Ishikawa (cell line): Measurements from ENCODE around the gene KIRREL3.

Source experiments
- CEBPB ChIP-seq: IDR thresholded peaks from 2 replicates; pipeline ENCODE4 v1.6.1; 2012
- CREB1 ChIP-seq: IDR thresholded peaks from 2 replicates; pipeline ENCODE4 v1.6.1; 2012; ENCODE audit warnings: low read depth
- EGR1 ChIP-seq: IDR thresholded peaks from 2 replicates; pipeline ENCODE4 v1.6.1; 2012
- EP300 ChIP-seq: IDR thresholded peaks from 2 replicates; pipeline ENCODE4 v1.6.1; 2012; ENCODE audit warnings: borderline replicate concordance
- FOXM1 ChIP-seq: IDR thresholded peaks from 2 replicates; pipeline ENCODE4 v1.6.1; 2012; ENCODE audit warnings: low read depth, borderline replicate concordance
- MAX ChIP-seq: IDR thresholded peaks from 2 replicates; pipeline ENCODE4 v1.6.1; 2012
- NFIC ChIP-seq: IDR thresholded peaks from 2 replicates; pipeline ENCODE4 v1.6.1; 2012
- RAD21 ChIP-seq: IDR thresholded peaks from 2 replicates; pipeline ENCODE4 v1.6.1; 2012; ENCODE audit warnings: low read depth
- TAF1 ChIP-seq: IDR thresholded peaks from 2 replicates; pipeline ENCODE4 v1.6.1; 2012; ENCODE audit warnings: low read depth, mild to moderate bottlenecking
- TCF12 ChIP-seq: IDR thresholded peaks from 2 replicates; pipeline ENCODE4 v1.6.1; 2012; ENCODE audit warnings: low read depth
- TEAD4 ChIP-seq: IDR thresholded peaks from 2 replicates; pipeline ENCODE4 v1.6.1; 2012
- YY1 ChIP-seq: IDR thresholded peaks from 2 replicates; pipeline ENCODE4 v1.6.1; 2012; ENCODE audit warnings: low read depth
- ZBTB7A ChIP-seq: IDR thresholded peaks from 2 replicates; pipeline ENCODE4 v1.6.1; 2012; ENCODE audit warnings: low read depth
- TF ChIP-seq, protein P1 (sequence below): IDR thresholded peaks from 2 replicates; pipeline ENCODE4 v1.6.1; 2012
- TF ChIP-seq, protein P2 (sequence below): IDR thresholded peaks from 2 replicates; pipeline ENCODE4 v1.6.1; 2012; ENCODE audit warnings: low read depth, mild to moderate bottlenecking

KIRREL3 gene

DNA sequence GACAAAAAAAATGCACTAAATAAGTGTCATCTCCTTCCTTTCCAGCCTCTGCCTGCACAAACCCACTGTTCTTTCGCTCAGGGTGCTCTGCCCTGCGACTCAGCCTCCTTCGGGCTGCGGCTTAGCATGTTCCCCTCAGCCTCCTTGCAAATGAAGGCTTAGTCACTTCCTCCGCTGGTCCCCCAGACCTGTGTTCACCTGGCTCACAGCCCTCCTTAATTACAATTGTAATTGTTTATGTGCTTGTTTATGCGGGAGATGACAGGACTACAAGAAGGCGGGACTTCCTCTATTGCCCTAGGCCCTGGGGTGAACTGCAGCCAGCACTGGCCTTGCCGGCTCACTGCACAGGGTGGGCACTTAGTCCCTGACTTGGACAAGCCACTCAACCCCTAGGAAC is 303.6 kb downstream of the KIRREL3 start:
- no peak for TF ChIP-seq NFIC
- TF ChIP-seq EGR1, result no peak
- no peak for TF ChIP-seq TEAD4
- TF ChIP-seq, protein P1, sequence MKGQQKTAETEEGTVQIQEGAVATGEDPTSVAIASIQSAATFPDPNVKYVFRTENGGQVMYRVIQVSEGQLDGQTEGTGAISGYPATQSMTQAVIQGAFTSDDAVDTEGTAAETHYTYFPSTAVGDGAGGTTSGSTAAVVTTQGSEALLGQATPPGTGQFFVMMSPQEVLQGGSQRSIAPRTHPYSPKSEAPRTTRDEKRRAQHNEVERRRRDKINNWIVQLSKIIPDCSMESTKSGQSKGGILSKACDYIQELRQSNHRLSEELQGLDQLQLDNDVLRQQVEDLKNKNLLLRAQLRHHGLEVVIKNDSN, result no peak
- no peak for TF ChIP-seq MAX
- TF ChIP-seq TAF1, result no peak
- no peak for TF ChIP-seq EP300
- TF ChIP-seq ZBTB7A, result no peak

- TF ChIP-seq, protein P1, result 0 out of 2 replicates have a peak, but pooled peaks have one; percentile 27
- TF ChIP-seq TAF1, result no peak
These were observed 305.3 kb downstream of the KIRREL3 start for GRCh38 chr11:126695293-126695692.

DNA sequence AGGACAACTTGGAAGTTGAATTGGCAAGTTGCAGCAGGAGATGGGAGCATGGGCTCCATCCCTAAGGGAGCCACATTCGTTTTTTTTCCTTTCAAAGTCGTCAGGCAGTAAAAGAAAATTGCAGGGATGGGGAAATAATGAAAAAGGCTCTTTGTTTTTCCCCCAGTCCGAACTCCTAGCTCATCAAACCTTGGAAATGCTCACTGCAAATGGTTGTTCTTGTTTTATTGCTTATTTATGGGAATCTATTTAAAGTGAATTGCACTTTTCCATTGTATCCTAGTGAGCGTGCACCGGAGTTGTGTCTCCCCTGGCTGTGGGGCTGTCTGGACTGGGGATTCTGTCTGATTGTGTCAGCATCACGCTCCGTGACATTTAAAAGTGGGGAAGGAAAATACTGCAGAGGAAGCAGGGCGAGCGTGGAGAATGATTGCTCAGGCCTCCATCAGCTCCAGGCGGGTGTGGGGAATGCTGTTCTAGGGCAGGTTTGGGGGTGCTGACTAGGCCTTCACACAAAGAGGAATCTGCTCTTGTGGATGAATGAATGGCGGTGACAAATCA is 306.4 kb downstream of the KIRREL3 start:
- TF ChIP-seq ZBTB7A (no peak), YY1 (no peak)

GRCh38 chr11:126687477-126687876 is 313.1 kb downstream of the KIRREL3 start:
- TF ChIP-seq EGR1, result no peak
- TF ChIP-seq EP300, result no peak
- no peak for TF ChIP-seq TCF12
- TF ChIP-seq, protein P1, result no peak
- no peak for TF ChIP-seq RAD21

DNA sequence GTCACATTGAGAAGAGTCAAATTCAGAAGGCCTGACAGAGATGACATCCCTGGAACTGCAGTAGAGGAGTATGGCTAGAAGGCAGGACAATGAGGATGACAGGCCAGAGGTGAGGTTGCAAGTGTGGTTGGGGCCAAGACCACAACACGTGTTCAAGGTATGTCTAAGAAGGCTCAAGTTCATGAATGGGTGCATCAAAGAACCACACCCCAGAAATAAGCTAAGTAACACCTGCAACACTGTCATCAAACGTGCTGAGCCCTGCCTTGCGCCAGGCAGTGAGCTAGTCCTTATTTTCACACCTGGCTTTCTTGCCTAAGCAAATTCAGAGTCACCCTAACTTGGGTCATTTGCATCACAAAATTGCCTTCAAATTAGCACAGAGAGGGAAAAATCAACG is 313.6 kb downstream of the KIRREL3 start:
- TF ChIP-seq, protein P2, sequence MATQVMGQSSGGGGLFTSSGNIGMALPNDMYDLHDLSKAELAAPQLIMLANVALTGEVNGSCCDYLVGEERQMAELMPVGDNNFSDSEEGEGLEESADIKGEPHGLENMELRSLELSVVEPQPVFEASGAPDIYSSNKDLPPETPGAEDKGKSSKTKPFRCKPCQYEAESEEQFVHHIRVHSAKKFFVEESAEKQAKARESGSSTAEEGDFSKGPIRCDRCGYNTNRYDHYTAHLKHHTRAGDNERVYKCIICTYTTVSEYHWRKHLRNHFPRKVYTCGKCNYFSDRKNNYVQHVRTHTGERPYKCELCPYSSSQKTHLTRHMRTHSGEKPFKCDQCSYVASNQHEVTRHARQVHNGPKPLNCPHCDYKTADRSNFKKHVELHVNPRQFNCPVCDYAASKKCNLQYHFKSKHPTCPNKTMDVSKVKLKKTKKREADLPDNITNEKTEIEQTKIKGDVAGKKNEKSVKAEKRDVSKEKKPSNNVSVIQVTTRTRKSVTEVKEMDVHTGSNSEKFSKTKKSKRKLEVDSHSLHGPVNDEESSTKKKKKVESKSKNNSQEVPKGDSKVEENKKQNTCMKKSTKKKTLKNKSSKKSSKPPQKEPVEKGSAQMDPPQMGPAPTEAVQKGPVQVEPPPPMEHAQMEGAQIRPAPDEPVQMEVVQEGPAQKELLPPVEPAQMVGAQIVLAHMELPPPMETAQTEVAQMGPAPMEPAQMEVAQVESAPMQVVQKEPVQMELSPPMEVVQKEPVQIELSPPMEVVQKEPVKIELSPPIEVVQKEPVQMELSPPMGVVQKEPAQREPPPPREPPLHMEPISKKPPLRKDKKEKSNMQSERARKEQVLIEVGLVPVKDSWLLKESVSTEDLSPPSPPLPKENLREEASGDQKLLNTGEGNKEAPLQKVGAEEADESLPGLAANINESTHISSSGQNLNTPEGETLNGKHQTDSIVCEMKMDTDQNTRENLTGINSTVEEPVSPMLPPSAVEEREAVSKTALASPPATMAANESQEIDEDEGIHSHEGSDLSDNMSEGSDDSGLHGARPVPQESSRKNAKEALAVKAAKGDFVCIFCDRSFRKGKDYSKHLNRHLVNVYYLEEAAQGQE, result no peak
- no peak for TF ChIP-seq NFIC
- no peak for TF ChIP-seq EP300
- no peak for TF ChIP-seq FOXM1

DNA sequence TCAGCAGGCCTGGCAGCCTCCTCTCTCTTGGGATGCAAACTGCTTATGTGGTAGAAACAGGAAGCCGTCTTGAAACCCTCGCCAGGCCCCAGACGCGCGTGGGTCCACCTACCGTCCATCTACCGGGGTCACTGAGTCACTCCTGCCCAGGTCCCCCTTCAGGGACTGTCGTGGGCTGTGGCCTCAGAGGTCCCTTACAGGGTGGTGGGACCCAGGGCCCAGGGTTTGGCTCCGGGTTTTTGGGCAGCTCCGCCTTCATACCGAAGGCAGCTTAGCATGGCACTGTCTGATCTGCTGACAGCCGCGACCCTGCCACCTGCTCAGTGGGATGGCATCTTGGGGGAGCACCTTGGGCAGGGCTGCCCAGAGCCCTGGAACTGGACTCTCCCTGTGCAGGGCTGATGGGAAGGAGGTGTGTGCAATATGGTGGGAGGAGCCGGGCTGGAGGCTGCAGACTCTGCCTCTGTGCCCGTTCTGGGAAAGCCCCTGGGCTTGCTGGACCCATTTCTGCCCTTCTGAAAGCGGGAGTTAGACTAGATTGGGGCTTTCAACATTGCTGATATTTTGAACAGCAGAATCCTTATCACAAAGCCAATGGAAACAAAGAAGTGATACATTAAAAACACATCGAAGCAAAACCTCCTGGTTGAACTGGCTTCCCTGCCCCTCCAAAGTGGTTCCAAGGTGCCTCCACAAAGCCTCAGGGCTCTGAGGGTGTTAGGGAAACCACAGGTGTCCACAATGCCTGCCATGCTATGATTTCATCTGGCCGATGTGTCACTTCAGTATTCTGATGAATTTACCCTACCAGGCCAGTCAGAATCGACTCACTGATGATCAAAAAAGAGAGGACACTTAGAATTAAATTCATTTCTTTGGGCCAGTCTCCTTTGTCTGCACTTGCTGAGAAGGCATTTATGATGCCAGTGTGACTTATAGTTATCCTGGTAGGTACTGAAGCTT is 316.5 kb downstream of the KIRREL3 start:
- no peak for TF ChIP-seq ZBTB7A
- no peak for TF ChIP-seq CREB1
- TF ChIP-seq, protein P1, result no peak
- no peak for TF ChIP-seq CEBPB
- TF ChIP-seq, protein P2, result no peak
- no peak for TF ChIP-seq TAF1
- TF ChIP-seq TCF12, result no peak
- no peak for TF ChIP-seq MAX
